ENCODE results near the gene ATP5F1C. TPM values are rescaled to one million over a fixed set of nuclear protein-coding genes. Genes with fewer than 3 reads are reported as not detected.

ATP5F1C gene
- total and polyA plus RNA-seq, 2 donors (not counting 3 experiments of a cell fraction or from before 2014, with no cell fraction given): 184 to 290 TPM

DNA sequence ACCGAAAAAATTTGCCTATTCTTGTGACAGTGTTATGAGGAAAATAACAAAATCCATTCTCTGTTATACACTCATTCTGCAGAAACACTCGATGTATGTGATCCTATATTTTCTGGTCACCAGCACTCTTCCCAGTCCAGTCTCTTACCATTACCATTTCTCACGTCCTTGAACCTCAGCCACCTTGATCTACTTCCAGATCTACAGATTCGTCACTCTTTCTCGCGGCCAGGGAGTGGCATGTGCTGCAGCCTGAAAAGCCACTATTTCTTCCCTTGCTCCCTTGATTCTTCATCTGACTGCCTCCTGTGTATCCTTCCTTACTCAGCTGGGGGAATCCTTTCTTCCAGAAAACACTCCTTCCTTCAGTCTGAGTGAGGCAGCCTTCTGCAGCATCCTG lies 16.2 kb downstream of the ATP5F1C start:
- H3K4me1 ChIP-seq (ENCODE audit: control insufficient read depth, extremely low read depth, insufficient read depth, low read length): no peaks in the 10 kb centered on the region
- no peak overlapping the region for H3K9ac ChIP-seq (replicated peaks; ENCODE audit: extremely low read depth, insufficient read depth, low read length)
- H3K4me3 ChIP-seq (replicated peaks in 1 of 3; ENCODE audit: insufficient read depth in 1 of 3, low read depth in 1 of 3, low read length in 3 of 3): no peak overlapping the region
- DNase-seq (ENCODE audit: low read depth, low spot score) (no peak), FAIRE-seq (no peak)
- CTCF ChIA-PET: no interaction called here
- POLR2A ChIA-PET: no interaction called here
- H3K9me1 ChIP-seq (replicated peaks; ENCODE audit: control insufficient read depth, extremely low read depth, insufficient read depth, low read length): no peaks in the 10 kb centered on the region
- H3K36me3 ChIP-seq (ENCODE audit: control insufficient read depth in 2 of 2, extremely low read depth in 1 of 2, insufficient read depth in 2 of 2, low read length in 2 of 2): peaks cover 30 to 47% of the 10 kb centered on the region in 2 experiments
- no TSS peak for BruUV-seq (replicated peaks)
- no peak overlapping the region for H3K27ac ChIP-seq (ENCODE audit: insufficient read depth, low read depth, low read length)
- H3K79me2 ChIP-seq (ENCODE audit: control insufficient read depth, insufficient read depth, low read length): peaks cover 3% of the 10 kb centered on the region
- intact Hi-C loops (cut with micrococcal nuclease) (no loop called here), dilution Hi-C loops (cut with MboI; ENCODE audit: extremely low pct_ligation_motif_present, low sequenced_read_pairs) (no loop called here)
- no peak overlapping the region for H3K4me2 ChIP-seq (ENCODE audit: insufficient read depth, low read length)
- H2AFZ ChIP-seq (ENCODE audit: low read depth, low read length): no peak overlapping the region
- no peaks in the 10 kb centered on the region for H3K27me3 ChIP-seq (ENCODE audit: control insufficient read depth in 2 of 2, insufficient read depth in 2 of 2, low read length in 2 of 2)
- no peaks in the 10 kb centered on the region for H3K9me3 ChIP-seq (replicated peaks; ENCODE audit: control insufficient read depth, insufficient read depth, low read length)
- TF ChIP-seq MYC (IDR thresholded peaks at IDR 0.05; ENCODE audit: low read depth, low read length) (no peak), POLR2AphosphoS5 (IDR thresholded peaks at IDR 0.05; ENCODE audit: insufficient read depth, low read depth, low read length) (no peak), JUN (IDR thresholded peaks at IDR 0.05; ENCODE audit: borderline replicate concordance, insufficient read depth, insufficient read length, low read depth) (no peak), GATA2 (IDR thresholded peaks at IDR 0.05; ENCODE audit: insufficient read depth, insufficient read length, low read depth, low read length) (no peak), POLR2A (IDR thresholded peaks at IDR 0.05; ENCODE audit: low read depth, low read length) (no peak), EZH2 (IDR thresholded peaks at IDR 0.05; ENCODE audit: borderline replicate concordance, low read depth, low read length, severe bottlenecking) (no peak), FOS (IDR thresholded peaks at IDR 0.05; ENCODE audit: borderline replicate concordance, insufficient read depth, low read length) (no peak)
- TF ChIP-seq, protein P1, sequence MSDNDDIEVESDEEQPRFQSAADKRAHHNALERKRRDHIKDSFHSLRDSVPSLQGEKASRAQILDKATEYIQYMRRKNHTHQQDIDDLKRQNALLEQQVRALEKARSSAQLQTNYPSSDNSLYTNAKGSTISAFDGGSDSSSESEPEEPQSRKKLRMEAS (IDR thresholded peaks at IDR 0.05; ENCODE audit: insufficient read depth, insufficient read length): no peak
- TF ChIP-seq, protein P2, sequence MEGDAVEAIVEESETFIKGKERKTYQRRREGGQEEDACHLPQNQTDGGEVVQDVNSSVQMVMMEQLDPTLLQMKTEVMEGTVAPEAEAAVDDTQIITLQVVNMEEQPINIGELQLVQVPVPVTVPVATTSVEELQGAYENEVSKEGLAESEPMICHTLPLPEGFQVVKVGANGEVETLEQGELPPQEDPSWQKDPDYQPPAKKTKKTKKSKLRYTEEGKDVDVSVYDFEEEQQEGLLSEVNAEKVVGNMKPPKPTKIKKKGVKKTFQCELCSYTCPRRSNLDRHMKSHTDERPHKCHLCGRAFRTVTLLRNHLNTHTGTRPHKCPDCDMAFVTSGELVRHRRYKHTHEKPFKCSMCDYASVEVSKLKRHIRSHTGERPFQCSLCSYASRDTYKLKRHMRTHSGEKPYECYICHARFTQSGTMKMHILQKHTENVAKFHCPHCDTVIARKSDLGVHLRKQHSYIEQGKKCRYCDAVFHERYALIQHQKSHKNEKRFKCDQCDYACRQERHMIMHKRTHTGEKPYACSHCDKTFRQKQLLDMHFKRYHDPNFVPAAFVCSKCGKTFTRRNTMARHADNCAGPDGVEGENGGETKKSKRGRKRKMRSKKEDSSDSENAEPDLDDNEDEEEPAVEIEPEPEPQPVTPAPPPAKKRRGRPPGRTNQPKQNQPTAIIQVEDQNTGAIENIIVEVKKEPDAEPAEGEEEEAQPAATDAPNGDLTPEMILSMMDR (IDR thresholded peaks at IDR 0.05; ENCODE audit: extremely low read depth in 1 of 2, insufficient read depth in 1 of 2, low read depth in 1 of 2, low read length in 2 of 2): no peak
- H4K20me1 ChIP-seq (replicated peaks; ENCODE audit: control insufficient read depth, extremely low read depth, insufficient read depth, low read length): no peaks in the 10 kb centered on the region
